ENCODE data around the gene PRMT3. TPM values are rescaled to one million over a fixed set of nuclear protein-coding genes. Genes with fewer than 3 reads are reported as not detected.

The PRMT3 gene
- total RNA-seq, 1 donor from 2014 or later = 39.2 TPM

- DNase-seq (ENCODE audit: low spot score) = no peak
- intact Hi-C loops (cut with micrococcal nuclease) = no loop called here
Observed at GRCh38 chr11:20511982-20512381, 124.5 kb downstream of the PRMT3 start.

GRCh38 chr11:20512869-20513268, 125.4 kb downstream of the PRMT3 start:
- Mint-ChIP-seq H3K4me3 (ENCODE audit: low read depth) (no peak overlapping the region), H3K27ac (no peak overlapping the region), H3K9me3 (no peaks in the 10 kb centered on the region), H3K27me3 (ENCODE audit: low read depth) (peaks cover 2% of the 10 kb centered on the region), H3K36me3 (ENCODE audit: low read depth) (peaks cover 3% of the 10 kb centered on the region), H3K4me1 (ENCODE audit: low read depth) (no peaks in the 10 kb centered on the region)
- intact Hi-C loops (cut with micrococcal nuclease) = no loop called here
- DNase-seq (ENCODE audit: low spot score) = no peak

More at GRCh38 chr11:20511982-20512381, 124.5 kb downstream of the PRMT3 start:
- no peaks in the 10 kb centered on the region for H3K4me1 Mint-ChIP-seq (ENCODE audit: low read depth)
- no peaks in the 10 kb centered on the region for H3K9me3 Mint-ChIP-seq
- no peak overlapping the region for H3K27ac Mint-ChIP-seq
- H3K27me3 Mint-ChIP-seq (ENCODE audit: low read depth) = peaks cover 2% of the 10 kb centered on the region
- H3K4me3 Mint-ChIP-seq (ENCODE audit: low read depth) = no peak overlapping the region
- H3K36me3 Mint-ChIP-seq (ENCODE audit: low read depth) = peaks cover 8% of the 10 kb centered on the region

DNA sequence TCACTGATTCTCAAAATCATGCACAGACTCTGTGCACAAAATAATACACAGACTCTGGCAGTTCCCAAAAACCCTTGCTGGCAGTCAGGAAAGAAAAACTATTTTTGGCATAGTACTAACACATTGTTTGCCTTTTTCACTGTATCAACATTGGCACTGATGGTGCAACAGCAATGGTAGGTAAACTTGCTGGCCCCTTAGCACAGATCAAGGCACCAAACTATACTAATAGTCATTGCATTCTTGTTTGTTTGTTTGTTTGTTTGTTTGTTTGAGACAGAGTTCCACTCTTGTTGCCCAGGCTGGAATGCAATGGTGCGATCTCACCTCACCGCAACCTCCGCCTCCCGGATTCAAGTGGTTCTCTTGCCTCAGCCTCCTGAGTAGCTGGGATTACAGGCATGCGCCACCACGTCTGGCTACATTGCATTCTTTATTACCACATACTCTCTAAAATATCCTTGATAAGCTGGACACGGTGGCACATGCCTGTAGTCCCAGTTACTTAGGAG, 130.9 kb downstream of the PRMT3 start:
- Mint-ChIP-seq H3K27ac (no peak overlapping the region), H3K4me3 (ENCODE audit: low read depth) (no peak overlapping the region), H3K4me1 (ENCODE audit: low read depth) (no peaks in the 10 kb centered on the region), H3K27me3 (ENCODE audit: low read depth) (peaks cover 5% of the 10 kb centered on the region), H3K9me3 (no peaks in the 10 kb centered on the region), H3K36me3 (ENCODE audit: low read depth) (no peaks in the 10 kb centered on the region)
- no peak for DNase-seq (ENCODE audit: low spot score)
- intact Hi-C loops (cut with micrococcal nuclease) = no loop called here

- no peak for DNase-seq (ENCODE audit: low spot score)
- intact Hi-C loops (cut with micrococcal nuclease) = no loop called here
- Mint-ChIP-seq H3K4me3 (ENCODE audit: low read depth) (no peak overlapping the region), H3K27me3 (ENCODE audit: low read depth) (peaks cover 3% of the 10 kb centered on the region), H3K36me3 (ENCODE audit: low read depth) (no peaks in the 10 kb centered on the region), H3K4me1 (ENCODE audit: low read depth) (no peaks in the 10 kb centered on the region), H3K27ac (no peak overlapping the region), H3K9me3 (no peaks in the 10 kb centered on the region)
Observed at GRCh38 chr11:20522536-20522935, 135.0 kb downstream of the PRMT3 start.

DNA sequence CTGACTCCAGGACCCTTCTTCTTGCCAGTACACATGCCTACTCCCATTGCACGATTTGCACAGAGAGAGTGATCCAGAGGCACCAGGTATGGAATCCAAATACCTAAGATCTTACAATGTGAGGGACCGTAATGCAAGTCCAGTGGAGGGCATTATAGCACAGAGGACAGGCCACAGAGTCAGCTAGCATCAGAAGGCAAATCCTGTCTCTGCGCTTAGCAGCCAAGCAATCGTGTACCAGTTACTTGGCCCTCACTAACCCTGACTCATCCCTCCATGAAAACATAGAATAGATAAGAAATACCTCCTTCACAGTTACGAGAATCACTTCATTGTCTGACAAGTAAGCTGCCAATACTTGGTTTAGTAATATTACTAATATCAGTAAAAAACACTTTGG, 142.2 kb downstream of the PRMT3 start:
- Mint-ChIP-seq H3K36me3 (ENCODE audit: low read depth) (no peaks in the 10 kb centered on the region), H3K4me1 (ENCODE audit: low read depth) (no peaks in the 10 kb centered on the region), H3K9me3 (no peaks in the 10 kb centered on the region), H3K27me3 (ENCODE audit: low read depth) (peaks cover 2% of the 10 kb centered on the region), H3K27ac (no peak overlapping the region), H3K4me3 (ENCODE audit: low read depth) (no peak overlapping the region)
- intact Hi-C loops (cut with micrococcal nuclease) = no loop called here
- DNase-seq (ENCODE audit: low spot score) = no peak

DNA sequence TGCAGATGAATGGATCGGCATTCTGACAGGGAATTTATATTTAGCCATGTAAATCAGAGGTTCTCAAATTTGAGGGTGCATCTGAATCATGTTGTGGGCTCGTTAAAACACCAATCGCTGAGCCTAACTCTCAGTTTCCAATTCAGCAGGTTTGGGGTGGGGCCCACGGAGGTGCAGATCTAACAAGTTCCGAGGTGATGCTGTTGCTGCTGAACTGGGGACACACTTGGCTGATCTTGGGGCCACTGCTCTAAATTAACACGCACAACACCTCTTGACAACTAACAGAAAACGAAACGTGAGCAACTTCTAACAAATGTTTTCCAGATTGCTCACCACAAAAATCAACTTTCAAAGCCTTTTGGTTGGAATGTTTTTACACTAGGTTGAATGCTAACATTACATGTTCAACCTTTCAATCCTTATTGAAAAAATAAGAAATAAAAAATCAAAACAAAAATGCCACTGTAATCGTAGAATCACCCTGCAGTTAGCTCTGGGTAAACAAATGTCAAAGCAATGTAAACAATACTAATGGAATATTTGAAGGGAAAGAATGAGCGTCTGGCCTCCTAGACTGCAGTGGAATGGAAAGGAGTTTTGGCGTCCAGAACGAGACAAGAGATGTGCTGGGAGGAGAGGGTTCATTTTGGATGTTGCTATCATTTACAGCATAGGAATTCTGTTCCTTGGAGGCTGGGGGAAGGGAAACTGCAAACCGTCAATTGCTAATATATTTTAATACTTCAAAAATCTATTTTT, 143.6 kb downstream of the PRMT3 start:
- intact Hi-C loops (cut with micrococcal nuclease) = no loop called here
- no peaks in the 10 kb centered on the region for H3K36me3 Mint-ChIP-seq (ENCODE audit: low read depth)
- H3K4me3 Mint-ChIP-seq (ENCODE audit: low read depth) = no peak overlapping the region
- H3K27me3 Mint-ChIP-seq (ENCODE audit: low read depth) = peaks cover 4% of the 10 kb centered on the region
- no peaks in the 10 kb centered on the region for H3K9me3 Mint-ChIP-seq
- DNase-seq (ENCODE audit: low spot score) = no peak
- H3K27ac Mint-ChIP-seq = no peak overlapping the region
- H3K4me1 Mint-ChIP-seq (ENCODE audit: low read depth) = no peaks in the 10 kb centered on the region

GRCh38 chr11:20535271-20535881, 147.9 kb downstream of the PRMT3 start:
- Mint-ChIP-seq H3K36me3 (ENCODE audit: low read depth) (no peaks in the 10 kb centered on the region), H3K4me1 (ENCODE audit: low read depth) (no peaks in the 10 kb centered on the region), H3K27ac (no peak overlapping the region), H3K4me3 (ENCODE audit: low read depth) (no peak overlapping the region), H3K9me3 (no peaks in the 10 kb centered on the region), H3K27me3 (ENCODE audit: low read depth) (peaks cover 7% of the 10 kb centered on the region)
- intact Hi-C loops (cut with micrococcal nuclease) = no loop called here
- DNase-seq (ENCODE audit: low spot score) = no peak

GRCh38 chr11:20536365-20536764, 148.8 kb downstream of the PRMT3 start:
- H3K36me3 Mint-ChIP-seq (ENCODE audit: low read depth) = no peaks in the 10 kb centered on the region
- H3K4me1 Mint-ChIP-seq (ENCODE audit: low read depth) = no peaks in the 10 kb centered on the region
- no peak overlapping the region for H3K27ac Mint-ChIP-seq
- intact Hi-C loops (cut with micrococcal nuclease) = no loop called here
- DNase-seq (ENCODE audit: low spot score) = no peak
- peaks cover 7% of the 10 kb centered on the region for H3K27me3 Mint-ChIP-seq (ENCODE audit: low read depth)
- no peak overlapping the region for H3K4me3 Mint-ChIP-seq (ENCODE audit: low read depth)
- no peaks in the 10 kb centered on the region for H3K9me3 Mint-ChIP-seq

- H3K9me3 Mint-ChIP-seq = no peaks in the 10 kb centered on the region
- no peaks in the 10 kb centered on the region for H3K36me3 Mint-ChIP-seq (ENCODE audit: low read depth)
- intact Hi-C loops (cut with micrococcal nuclease) = no loop called here
- no peak overlapping the region for H3K4me3 Mint-ChIP-seq (ENCODE audit: low read depth)
- no peak for DNase-seq (ENCODE audit: low spot score)
- H3K4me1 Mint-ChIP-seq (ENCODE audit: low read depth) = no peaks in the 10 kb centered on the region
- H3K27ac Mint-ChIP-seq = no peak overlapping the region
- peaks cover 7% of the 10 kb centered on the region for H3K27me3 Mint-ChIP-seq (ENCODE audit: low read depth)
Observed at GRCh38 chr11:20536784-20537183, 149.3 kb downstream of the PRMT3 start.

DNA sequence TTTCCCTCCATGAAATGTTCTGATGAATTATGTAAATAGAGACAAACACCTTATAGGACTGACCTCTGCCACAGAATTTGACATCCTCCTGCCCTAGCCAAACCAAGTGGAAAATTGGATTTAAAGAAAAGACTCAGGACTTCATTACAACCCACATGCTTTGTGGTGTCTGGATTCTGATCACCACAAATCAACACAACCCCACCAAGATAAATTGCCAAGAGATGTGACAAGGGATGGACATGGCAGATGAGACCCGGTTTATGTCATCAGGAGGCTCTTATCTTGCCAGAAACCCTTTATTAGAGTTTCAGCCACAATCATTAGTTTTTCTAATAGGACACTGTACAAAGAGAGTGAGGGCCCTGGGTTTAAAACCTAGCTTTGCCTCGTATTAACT, 154.0 kb downstream of the PRMT3 start:
- H3K36me3 Mint-ChIP-seq (ENCODE audit: low read depth) = no peaks in the 10 kb centered on the region

DNA sequence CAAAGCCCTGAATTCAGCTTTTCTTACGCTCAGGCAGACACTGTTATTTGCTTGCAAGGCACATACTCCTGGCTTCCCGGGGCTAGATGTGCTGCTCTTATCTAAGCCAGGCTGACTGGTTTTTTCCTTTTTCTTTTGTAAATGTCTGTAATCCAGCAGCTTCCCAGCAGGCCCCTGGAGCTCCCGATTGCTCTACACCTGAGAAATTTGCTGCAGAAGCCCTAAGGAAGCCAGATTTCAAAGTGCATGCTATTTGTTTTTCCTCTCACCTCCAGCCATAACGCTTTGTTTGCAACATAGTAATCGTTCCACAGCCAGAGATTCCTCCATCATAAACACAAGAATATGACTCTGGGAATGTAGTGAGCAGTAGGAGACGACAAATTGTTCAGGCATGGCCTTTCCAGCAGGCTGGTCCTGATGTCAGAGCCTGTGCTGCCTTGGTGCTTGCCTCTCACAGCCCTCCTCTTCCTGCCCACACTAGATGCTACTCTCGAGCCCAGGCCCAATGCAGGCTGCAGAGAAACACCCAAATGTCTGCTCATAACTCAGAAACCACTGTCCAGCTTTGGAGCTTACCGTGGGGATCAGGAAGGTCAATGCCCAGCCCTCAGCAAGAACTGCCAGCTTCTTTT, 157.2 kb downstream of the PRMT3 start:
- H3K27ac Mint-ChIP-seq = no peak overlapping the region
- no peaks in the 10 kb centered on the region for H3K4me1 Mint-ChIP-seq (ENCODE audit: low read depth)
- no peaks in the 10 kb centered on the region for H3K27me3 Mint-ChIP-seq (ENCODE audit: low read depth)
- no peak for DNase-seq (ENCODE audit: low spot score)
- intact Hi-C loops (cut with micrococcal nuclease) = no loop called here
- H3K4me3 Mint-ChIP-seq (ENCODE audit: low read depth) = no peak overlapping the region
- no peaks in the 10 kb centered on the region for H3K36me3 Mint-ChIP-seq (ENCODE audit: low read depth)
- H3K9me3 Mint-ChIP-seq = no peaks in the 10 kb centered on the region

More for the DNA sequence above, 154.0 kb downstream of the PRMT3 start:
- Mint-ChIP-seq H3K27ac (no peak overlapping the region), H3K4me3 (ENCODE audit: low read depth) (no peak overlapping the region), H3K4me1 (ENCODE audit: low read depth) (no peaks in the 10 kb centered on the region), H3K9me3 (no peaks in the 10 kb centered on the region), H3K27me3 (ENCODE audit: low read depth) (peaks cover 2% of the 10 kb centered on the region)
- DNase-seq (ENCODE audit: low spot score) = no peak
- intact Hi-C loops (cut with micrococcal nuclease) = no loop called here

- Mint-ChIP-seq H3K27me3 (ENCODE audit: low read depth) (no peaks in the 10 kb centered on the region), H3K36me3 (ENCODE audit: low read depth) (no peaks in the 10 kb centered on the region), H3K27ac (no peak overlapping the region), H3K4me1 (ENCODE audit: low read depth) (no peaks in the 10 kb centered on the region), H3K9me3 (no peaks in the 10 kb centered on the region), H3K4me3 (ENCODE audit: low read depth) (no peak overlapping the region)
- intact Hi-C loops (cut with micrococcal nuclease) = no loop called here
- DNase-seq (ENCODE audit: low spot score) = no peak
Observed at GRCh38 chr11:20547411-20547810, 159.9 kb downstream of the PRMT3 start.

DNA sequence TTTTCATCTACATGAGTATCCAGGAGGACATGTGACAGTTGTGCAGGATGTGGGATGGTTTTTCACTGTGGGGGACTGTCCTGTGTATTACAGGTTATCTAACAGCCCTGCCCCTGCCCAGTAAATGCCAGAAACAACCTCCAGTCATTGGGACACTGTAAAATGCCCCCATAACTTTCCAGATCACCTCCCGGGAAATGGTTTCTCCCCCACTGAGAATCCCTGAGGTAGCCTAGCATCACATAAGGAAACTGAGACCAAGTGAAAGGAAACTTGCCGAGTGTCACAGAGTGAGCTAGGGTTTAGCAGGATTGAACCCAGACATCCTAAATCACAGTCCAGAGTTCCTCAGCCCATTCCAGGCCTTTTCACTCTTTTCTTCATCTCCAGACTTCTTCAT, 163.6 kb downstream of the PRMT3 start:
- Mint-ChIP-seq H3K4me3 (ENCODE audit: low read depth) (no peak overlapping the region), H3K27me3 (ENCODE audit: low read depth) (no peaks in the 10 kb centered on the region), H3K36me3 (ENCODE audit: low read depth) (no peaks in the 10 kb centered on the region), H3K27ac (no peak overlapping the region), H3K4me1 (ENCODE audit: low read depth) (no peaks in the 10 kb centered on the region), H3K9me3 (peaks cover 1% of the 10 kb centered on the region)
- intact Hi-C loops (cut with micrococcal nuclease) = no loop called here
- DNase-seq (ENCODE audit: low spot score) = no peak
